ENCODE measurements around the gene VEZT. TPM values are rescaled to one million over a fixed set of nuclear protein-coding genes. Genes with fewer than 3 reads are reported as not detected.
"Not testable (repeated sequence)": the region's sequence is repeated elsewhere in the genome, so short reads cannot be mapped to it uniquely, and the experiment has no call there.

The VEZT gene
- 10 to 100 TPM; 17.2 to 27.7 (median 17.9) TPM for polyA plus RNA-seq

- peak within 1 kb of the TSS; percentile 11 for H3K27ac ChIP-seq (ENCODE audit: low read depth, low read length)
- 0 to 1% (median 0%) methylated on average over 71 to 75 of the region's 75 CpGs for WGBS, 3 donors
These were observed at the start of gene VEZT, which contains the start of gene FGD6 for GRCh38 chr12:95217377-95218149. Gene VEZT (plus strand): TSS chr12:95217807. CDS start chr12:95217851, 44 bp downstream. Gene FGD6 (minus strand): TSS chr12:95217467. CDS start chr12:95217240, 227 bp downstream.

GRCh38 chr12:95168746-95169145 lies 48.9 kb upstream of the VEZT start:
- WGBS, 3 donors = 85 to 89% (median 85%) methylated on average over 2 of the region's 2 CpGs
- no peak overlapping the region for H3K27ac ChIP-seq (ENCODE audit: low read depth, low read length)

GRCh38 chr12:95169368-95169767 lies 48.2 kb upstream of the VEZT start:
- WGBS, 3 donors = 45 to 54% (median 47%) methylated on average over 4 of the region's 4 CpGs
- no peak overlapping the region for H3K27ac ChIP-seq (ENCODE audit: low read depth, low read length)

GRCh38 chr12:95173392-95174251 lies 44.0 kb upstream of the VEZT start:
- H3K27ac ChIP-seq (ENCODE audit: low read depth, low read length) = no peak overlapping the region
- 26 to 42% (median 40%) methylated on average over 8 of the region's 8 CpGs for WGBS, 3 donors

GRCh38 chr12:95177201-95177768 lies 40.3 kb upstream of the VEZT start:
- H3K27ac ChIP-seq (ENCODE audit: low read depth, low read length) = no peak overlapping the region
- 86 to 98% (median 90%) methylated on average over 2 of the region's 2 CpGs for WGBS, 3 donors

GRCh38 chr12:95178136-95178535 lies 39.5 kb upstream of the VEZT start:
- no peak overlapping the region for H3K27ac ChIP-seq (ENCODE audit: low read depth, low read length)
- 80 to 82% (median 82%) methylated on average over 4 of the region's 4 CpGs for WGBS, 3 donors

GRCh38 chr12:95179011-95179410 lies 38.6 kb upstream of the VEZT start:
- H3K27ac ChIP-seq (ENCODE audit: low read depth, low read length) = no peak overlapping the region
- WGBS, 3 donors = 73 to 77% (median 75%) methylated on average over 5 of the region's 5 CpGs

GRCh38 chr12:95181103-95181502 lies 36.5 kb upstream of the VEZT start:
- 72 to 87% (median 75%) methylated on average over 2 of the region's 2 CpGs for WGBS, 3 donors
- no peak overlapping the region for H3K27ac ChIP-seq (ENCODE audit: low read depth, low read length)

GRCh38 chr12:95182868-95183415 lies 34.7 kb upstream of the VEZT start:
- 74 to 78% (median 75%) methylated on average over 5 of the region's 5 CpGs for WGBS, 3 donors
- no peak overlapping the region for H3K27ac ChIP-seq (ENCODE audit: low read depth, low read length)

- H3K27ac ChIP-seq (ENCODE audit: low read depth, low read length) = no peak overlapping the region
These were observed 33.5 kb upstream of the VEZT start for GRCh38 chr12:95184121-95184520.

GRCh38 chr12:95185072-95185471 lies 32.5 kb upstream of the VEZT start:
- 82 to 89% (median 84%) methylated on average over 8 of the region's 8 CpGs for WGBS, 3 donors
- no peak overlapping the region for H3K27ac ChIP-seq (ENCODE audit: low read depth, low read length)

GRCh38 chr12:95185854-95186253 lies 31.8 kb upstream of the VEZT start:
- H3K27ac ChIP-seq (ENCODE audit: low read depth, low read length) = no peak overlapping the region

- H3K27ac ChIP-seq (ENCODE audit: low read depth, low read length) = no peak overlapping the region
- 73 to 90% (median 89%) methylated on average over 5 of the region's 5 CpGs for WGBS, 3 donors
These were observed 29.7 kb upstream of the VEZT start for GRCh38 chr12:95187865-95188415.

GRCh38 chr12:95191060-95191696 lies 26.4 kb upstream of the VEZT start:
- WGBS, 3 donors = 71 to 91% (median 72%) methylated on average over 1 of the region's 1 CpG
- H3K27ac ChIP-seq (ENCODE audit: low read depth, low read length) = no peak overlapping the region

- no peak overlapping the region for H3K27ac ChIP-seq (ENCODE audit: low read depth, low read length)
These were observed 25.3 kb upstream of the VEZT start for GRCh38 chr12:95192271-95192670.

GRCh38 chr12:95193139-95193538 lies 24.5 kb upstream of the VEZT start:
- no peak overlapping the region for H3K27ac ChIP-seq (ENCODE audit: low read depth, low read length)
- 86 to 95% (median 88%) methylated on average over 3 of the region's 3 CpGs for WGBS, 3 donors

GRCh38 chr12:95195122-95195521 lies 22.5 kb upstream of the VEZT start:
- WGBS, 3 donors = 67 to 95% (median 92%) methylated on average over 3 of the region's 3 CpGs
- no peak overlapping the region for H3K27ac ChIP-seq (ENCODE audit: low read depth, low read length)

GRCh38 chr12:95196875-95197569 lies 20.6 kb upstream of the VEZT start:
- WGBS, 3 donors = 94 to 95% (median 94%) methylated on average over 7 of the region's 7 CpGs
- not testable (repeated sequence) for H3K27ac ChIP-seq (ENCODE audit: low read depth, low read length)
